ENCODE measurements around the gene MESP2. TPM values are rescaled to one million over a fixed set of nuclear protein-coding genes. Genes with fewer than 3 reads are reported as not detected.
A peak's percentile ranks its signal among the peaks of the same experiment; 100 is the strongest.

MESP2 gene
- total and polyA plus RNA-seq, 2 of the 13 experiments (the other 11 are each of a cell fraction or from before 2014, with no cell fraction given): not detected

DNA sequence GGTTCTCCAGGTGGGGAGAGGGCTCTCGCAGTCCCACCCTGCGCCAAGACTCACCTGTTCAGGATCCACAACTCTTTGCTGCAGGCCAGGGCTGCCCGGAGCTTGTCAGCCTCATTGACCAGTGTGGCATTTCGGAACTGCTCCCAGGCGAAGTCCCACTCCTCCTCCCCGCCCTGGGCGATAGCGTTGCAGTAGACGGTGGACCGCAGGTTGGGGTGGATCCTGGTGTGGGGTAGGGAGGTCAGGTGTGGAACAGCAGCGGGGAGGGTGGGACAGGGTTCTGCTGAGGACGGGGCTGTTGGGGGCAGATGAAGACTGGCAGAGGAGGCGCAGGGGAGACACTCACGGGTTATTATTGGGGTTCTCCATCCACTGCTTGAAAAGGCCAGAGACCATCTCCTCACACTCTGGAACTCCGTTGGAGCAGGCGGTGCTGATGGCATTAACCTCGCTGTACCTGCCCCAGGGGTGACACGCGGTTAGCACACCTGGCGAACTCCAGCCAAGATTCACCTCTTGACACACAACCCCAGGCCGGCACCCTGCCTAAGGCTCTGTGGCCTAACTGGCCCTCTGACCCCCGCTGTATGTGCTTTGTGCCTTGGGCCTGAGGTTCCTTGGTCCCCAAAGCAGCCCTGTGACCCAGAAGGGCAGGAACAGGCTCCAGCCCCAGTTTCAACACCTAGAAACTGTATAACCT lies 16.1 kb downstream of the MESP2 start:
- Histone ChIP-seq H3K9ac (ENCODE audit: insufficient read depth, low read depth, low read length) (no peak overlapping the region), H3K4me1 (ENCODE audit: insufficient read depth, low read length) (peaks cover 17% of the 10 kb centered on the region), H2AFZ (ENCODE audit: low read length) (no peak overlapping the region), H4K20me1 (ENCODE audit: insufficient read depth, low read length) (no peaks in the 10 kb centered on the region), H3K27me3 (ENCODE audit: control insufficient read depth in 1 of 2, insufficient read depth in 2 of 2, low read length in 2 of 2) (no peaks in the 10 kb centered on the region), H3K4me2 (ENCODE audit: low read depth, low read length) (no peak overlapping the region), H3K79me2 (ENCODE audit: insufficient read depth, low read length) (no peaks in the 10 kb centered on the region), H3K36me3 (replicated peaks in 1 of 2; ENCODE audit: control insufficient read depth in 1 of 2, insufficient read depth in 2 of 2, low read length in 2 of 2) (peaks cover 23 to 65% of the 10 kb centered on the region in 2 experiments), H3K9me3 (ENCODE audit: low read length) (no peaks in the 10 kb centered on the region), H3K4me3 (replicated peaks in 1 of 3; ENCODE audit: insufficient read depth in 1 of 3, low read depth in 2 of 3, low read length in 3 of 3) (no peak overlapping the region), H3K27ac (ENCODE audit: extremely low read length, insufficient read depth, low read length) (no peak overlapping the region)
- ChIA-PET POLR2A (no interaction called here), CTCF (ENCODE audit: low intra/inter-chr PET ratio, low total read pairs) (no interaction called here)
- peak; percentile 25; the same call in 2 of the 3 replicates for ATAC-seq
- BruUV-seq (replicated peaks): no TSS peak
- in situ Hi-C loops (cut with HindIII; ENCODE audit: extremely low pct_ligation_motif_present, low pct_unique_long_range_greater_than_20kb) (no loop called here), intact Hi-C loops (cut with micrococcal nuclease; ENCODE audit: unreplicated experiment) (no loop called here)
- TF ChIP-seq POLR2A (IDR thresholded peaks at IDR 0.05; ENCODE audit: insufficient read depth in 1 of 2, low read depth in 2 of 2, low read length in 2 of 2): 0 out of 4 replicates have a peak, but pooled peaks of 1 of the 2 experiments have one; percentile 8
- TF ChIP-seq ZNF589 (CRISPR knock-in tag; conservative IDR thresholded peaks at IDR 0.05): no peak
- no peak for TF ChIP-seq MTF1 (CRISPR knock-in tag; IDR thresholded peaks at IDR 0.05)
- peak; percentile 38 for TF ChIP-seq AGO2 (optimal IDR thresholded peaks at IDR 0.05; ENCODE audit: low read depth, low read length)
- DNase-seq (ENCODE audit: low spot score): no peak
- WGBS (ENCODE audit: low lambda C conversion rate): 92% methylated on average over 21 of the region's 22 CpGs
- FAIRE-seq: no peak

DNA sequence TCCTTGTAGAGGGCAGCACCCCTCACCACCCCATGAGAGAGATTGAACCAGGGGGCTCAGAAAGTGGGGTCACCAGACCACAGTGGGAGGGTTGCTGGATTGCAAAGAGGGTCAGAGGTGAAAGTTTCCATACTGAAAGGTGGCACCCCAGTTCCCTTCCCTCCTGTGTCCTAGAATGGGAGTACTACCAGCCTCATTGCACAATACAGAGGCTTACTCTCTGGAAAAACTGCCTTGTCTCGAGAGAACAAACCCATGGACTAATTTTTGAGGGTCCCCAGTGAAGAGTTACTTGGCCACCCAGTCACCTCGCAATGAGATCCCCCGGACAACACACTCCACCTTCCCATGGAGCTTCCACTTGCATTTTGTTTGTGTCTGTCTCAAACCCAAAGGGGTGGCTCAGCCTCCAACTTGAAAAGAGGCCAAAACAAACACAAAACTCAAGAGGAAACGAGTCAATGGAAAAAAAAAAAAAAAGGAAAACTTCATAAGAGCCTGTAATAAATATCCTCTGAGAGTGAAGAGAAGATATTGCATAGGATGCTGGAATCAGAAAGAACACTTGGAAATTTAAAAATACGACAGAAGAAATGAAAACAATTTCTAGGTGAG lies 18.6 kb downstream of the MESP2 start:
- POLR2A ChIA-PET: interaction anchor here (1.0 to 1.9 kb wide), 3 partner anchors 10 to 20 kb away, joined by 6 to 12 read pairs (median 7); partner anchors contain the start of gene ANPEP
- DNase-seq (ENCODE audit: low spot score) (no peak), FAIRE-seq (no peak), ATAC-seq (no peak)
- Histone ChIP-seq H3K79me2 (ENCODE audit: insufficient read depth, low read length) (no peaks in the 10 kb centered on the region), H3K4me1 (ENCODE audit: insufficient read depth, low read length) (peaks cover 17% of the 10 kb centered on the region), H3K9me3 (ENCODE audit: low read length) (no peaks in the 10 kb centered on the region), H2AFZ (ENCODE audit: low read length) (no peak overlapping the region), H3K27me3 (ENCODE audit: control insufficient read depth in 1 of 2, insufficient read depth in 2 of 2, low read length in 2 of 2) (no peaks in the 10 kb centered on the region), H3K36me3 (replicated peaks in 1 of 2; ENCODE audit: control insufficient read depth in 1 of 2, insufficient read depth in 2 of 2, low read length in 2 of 2) (peaks cover 31 to 69% of the 10 kb centered on the region in 2 experiments), H3K27ac (ENCODE audit: extremely low read length, insufficient read depth, low read length) (no peak overlapping the region), H3K4me3 (replicated peaks in 1 of 3; ENCODE audit: insufficient read depth in 1 of 3, low read depth in 2 of 3, low read length in 3 of 3) (no peak overlapping the region), H3K9ac (ENCODE audit: insufficient read depth, low read depth, low read length) (no peak overlapping the region), H4K20me1 (ENCODE audit: insufficient read depth, low read length) (no peaks in the 10 kb centered on the region), H3K4me2 (ENCODE audit: low read depth, low read length) (no peak overlapping the region)
- 67% methylated on average over 5 of the region's 5 CpGs for whole genome bisulfite sequencing (ENCODE audit: low lambda C conversion rate)
- BruUV-seq (replicated peaks): no TSS peak
- in situ Hi-C loops (cut with HindIII; ENCODE audit: extremely low pct_ligation_motif_present, low pct_unique_long_range_greater_than_20kb): no loop called here
- intact Hi-C loops (cut with micrococcal nuclease; ENCODE audit: unreplicated experiment): no loop called here
- CTCF ChIA-PET (ENCODE audit: low intra/inter-chr PET ratio, low total read pairs): no interaction called here
- TF ChIP-seq, protein P1, sequence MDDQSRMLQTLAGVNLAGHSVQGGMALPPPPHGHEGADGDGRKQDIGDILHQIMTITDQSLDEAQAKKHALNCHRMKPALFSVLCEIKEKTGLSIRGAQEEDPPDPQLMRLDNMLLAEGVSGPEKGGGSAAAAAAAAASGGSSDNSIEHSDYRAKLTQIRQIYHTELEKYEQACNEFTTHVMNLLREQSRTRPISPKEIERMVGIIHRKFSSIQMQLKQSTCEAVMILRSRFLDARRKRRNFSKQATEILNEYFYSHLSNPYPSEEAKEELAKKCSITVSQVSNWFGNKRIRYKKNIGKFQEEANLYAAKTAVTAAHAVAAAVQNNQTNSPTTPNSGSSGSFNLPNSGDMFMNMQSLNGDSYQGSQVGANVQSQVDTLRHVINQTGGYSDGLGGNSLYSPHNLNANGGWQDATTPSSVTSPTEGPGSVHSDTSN (CRISPR knock-in tag; IDR thresholded peaks at IDR 0.05; ENCODE audit: borderline replicate concordance): no peak
- TF ChIP-seq CEBPB (IDR thresholded peaks at IDR 0.05; ENCODE audit: borderline replicate concordance, low read depth, low read length) (peak; percentile 57; the same call in 1 of the 2 replicates), FOXA3 (CRISPR knock-in tag; IDR thresholded peaks at IDR 0.05) (0 out of 2 replicates have a peak, but pooled peaks have one; percentile 8)
- TF ChIP-seq, protein P2, sequence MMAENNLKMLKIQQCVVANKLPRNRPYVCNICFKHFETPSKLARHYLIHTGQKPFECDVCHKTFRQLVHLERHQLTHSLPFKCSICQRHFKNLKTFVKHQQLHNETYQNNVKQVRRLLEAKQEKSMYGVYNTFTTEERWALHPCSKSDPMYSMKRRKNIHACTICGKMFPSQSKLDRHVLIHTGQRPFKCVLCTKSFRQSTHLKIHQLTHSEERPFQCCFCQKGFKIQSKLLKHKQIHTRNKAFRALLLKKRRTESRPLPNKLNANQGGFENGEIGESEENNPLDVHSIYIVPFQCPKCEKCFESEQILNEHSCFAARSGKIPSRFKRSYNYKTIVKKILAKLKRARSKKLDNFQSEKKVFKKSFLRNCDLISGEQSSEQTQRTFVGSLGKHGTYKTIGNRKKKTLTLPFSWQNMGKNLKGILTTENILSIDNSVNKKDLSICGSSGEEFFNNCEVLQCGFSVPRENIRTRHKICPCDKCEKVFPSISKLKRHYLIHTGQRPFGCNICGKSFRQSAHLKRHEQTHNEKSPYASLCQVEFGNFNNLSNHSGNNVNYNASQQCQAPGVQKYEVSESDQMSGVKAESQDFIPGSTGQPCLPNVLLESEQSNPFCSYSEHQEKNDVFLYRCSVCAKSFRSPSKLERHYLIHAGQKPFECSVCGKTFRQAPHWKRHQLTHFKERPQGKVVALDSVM (CRISPR knock-in tag; IDR thresholded peaks at IDR 0.05): peak; percentile 57; the same call in 1 of the 2 replicates
